Panc1 (cell line): ENCODE measurements around the gene AACS. TPM values are rescaled to one million over a fixed set of nuclear protein-coding genes. Genes with fewer than 3 reads are reported as not detected.

Source experiments
- ATAC-seq: fragments of 200-7000 bp; cut with Tn5 transposase; 2 replicates; pipeline ENCODE4 v1.9.1; 2020; ENCODE audit warnings: mild to moderate bottlenecking, moderate library complexity
- BruUV-seq: library from RNA; stranded (reverse); fragments of 400-500 nt; replicated peaks from 2 replicates; lab custom pipeline; 2021; lab: Mats Ljungman, UMichigan
- CTCF ChIA-PET: fragments of 300-600 bp; sonication (Branson Sonifier 250); formaldehyde crosslinking; loops from one replicate; lab custom pipeline; 2022; ENCODE audit warnings: antibody characterized with exemption; lab: Charles Lee
- POLR2A ChIA-PET: fragments of 300-600 bp; sonication (Branson Sonifier 250); formaldehyde crosslinking; loops from one replicate; lab custom pipeline; 2022; ENCODE audit warnings: antibody characterized with exemption; lab: Charles Lee
- DNase-seq: peaks from one replicate; pipeline ENCODE4 v3.0.0-alpha.2; 2010; ENCODE audit warnings: low read depth, low spot score
- H3K27ac ChIP-seq: 2 replicates; pipeline ENCODE4 v1.5.1; 2011; ENCODE audit warnings: mild to moderate bottlenecking, low read length, inconsistent platforms
- H3K27me3 ChIP-seq: fragments of 200-500 bp; sonication (Bioruptor generic); 2 replicates; pipeline ENCODE4 v1.6.0; 2014; ENCODE audit warnings: low read length, inconsistent platforms; ENCODE audit not compliant: control insufficient read depth, insufficient read depth
- H3K36me3 ChIP-seq: fragments of 200-500 bp; sonication (Bioruptor generic); 2 replicates; pipeline ENCODE4 v1.5.1; 2014; ENCODE audit warnings: inconsistent platforms, mild to moderate bottlenecking, low read length, moderate library complexity; ENCODE audit not compliant: control insufficient read depth, insufficient read depth
- H3K4me1 ChIP-seq: 2 replicates; pipeline ENCODE4 v1.5.1; 2011; ENCODE audit warnings: inconsistent platforms, mild to moderate bottlenecking, low read length, moderate library complexity; ENCODE audit not compliant: control insufficient read depth, insufficient read depth
- H3K4me3 ChIP-seq, 2 experiments: 2 replicates each; pipeline ENCODE4 v1.5.1; 2011 to 2012; ENCODE audit warnings: low read depth in 2 of 2, low read length in 2 of 2, mild to moderate bottlenecking in 2 of 2, inconsistent platforms in 1 of 2, moderate library complexity in 1 of 2
- H3K9me3 ChIP-seq: fragments of 200-500 bp; sonication (Bioruptor generic); 2 replicates; pipeline ENCODE4 v1.5.1; 2014; ENCODE audit warnings: low read depth, mild to moderate bottlenecking, inconsistent platforms, low read length, moderate library complexity; ENCODE audit not compliant: control insufficient read depth, insufficient read depth
- CTCF ChIP-seq: fragments of 450-650 bp; IDR thresholded peaks from 2 replicates; pipeline ENCODE4 v1.5.1; 2017; ENCODE audit warnings: mild to moderate bottlenecking
- POLR2AphosphoS5 ChIP-seq: IDR thresholded peaks from 2 replicates; pipeline ENCODE4 v1.6.1; 2012; ENCODE audit warnings: mild to moderate bottlenecking, low read depth, low read length, moderate library complexity
- SIN3A ChIP-seq: IDR thresholded peaks from 2 replicates; pipeline ENCODE4 v1.6.1; 2012; ENCODE audit warnings: low read depth, mild to moderate bottlenecking, low read length, moderate library complexity, borderline replicate concordance; ENCODE audit not compliant: insufficient read depth
- TCF7L2 ChIP-seq: IDR thresholded peaks from 2 replicates; pipeline ENCODE4 v1.6.1; 2011; ENCODE audit warnings: mild to moderate bottlenecking, low read depth, low read length, inconsistent platforms
- in situ Hi-C: cut with HindIII; loops from 2 replicates; pipeline ENCODE4 v1.10.0; 2016; ENCODE audit warnings: low sequenced_read_pairs, low pct_unique_long_range_greater_than_20kb
- intact Hi-C: fragments of 100-400 bp; cut with micrococcal nuclease; formaldehyde crosslinking; loops from one replicate; pipeline ENCODE4 v1.10.0; 2022; ENCODE audit not compliant: unreplicated experiment
- total RNA-seq: library from RNA; stranded (reverse); gene quantifications from one replicate; pipeline ENCODE4 v1.2.1, GENCODE V29; 2021; ENCODE audit not compliant: unreplicated experiment
- TF ChIP-seq, protein P1 (sequence below), 2 experiments: IDR thresholded peaks; 2 replicates each; pipeline ENCODE4 v1.6.1; 2011 to 2012; ENCODE audit warnings: low read depth in 2 of 2, control low read depth in 1 of 2, low read length in 1 of 2, mild to moderate bottlenecking in 1 of 2, moderate library complexity in 1 of 2; ENCODE audit not compliant: insufficient read depth in 1 of 2

The AACS gene
- total RNA-seq, 1 experiment from 2014 or later, result 34.7 TPM

DNA sequence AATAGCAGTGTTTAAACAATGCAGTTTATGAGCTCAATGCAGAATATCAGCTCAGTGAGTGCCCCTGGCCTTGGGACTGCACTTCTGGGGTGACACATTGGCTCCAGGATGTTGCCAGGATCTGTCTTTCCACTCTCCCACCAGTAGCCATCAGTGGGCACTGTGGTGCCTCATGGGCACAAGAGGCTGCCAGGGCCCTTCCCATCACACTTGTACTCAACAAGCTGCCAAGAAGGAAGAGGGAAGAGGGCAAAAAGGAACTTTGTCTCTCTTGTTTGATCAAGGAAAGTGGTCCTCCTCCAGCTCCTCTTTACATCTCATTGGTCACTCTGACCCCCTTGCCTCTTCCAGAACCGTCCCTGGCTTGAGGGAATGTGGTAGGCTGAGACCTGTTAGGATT is 115.9 kb downstream of the AACS start:
- Histone ChIP-seq H3K36me3 (no peaks in the 10 kb centered on the region), H3K4me1 (peaks cover 7% of the 10 kb centered on the region), H3K4me3 (no peak overlapping the region), H3K9me3 (no peaks in the 10 kb centered on the region), H3K27ac (no peak overlapping the region), H3K27me3 (peaks cover 9% of the 10 kb centered on the region)
- POLR2A ChIA-PET, result no interaction called here
- ATAC-seq (no peak), DNase-seq (no peak)
- intact Hi-C loops, result loop anchor here (5.0 to 10.0 kb wide), 2 partner anchors 146 to 354 kb away; no protein-coding TSS in a partner anchor
- no TSS peak for BruUV-seq
- in situ Hi-C loops, result no loop called here
- CTCF ChIA-PET, result no interaction called here
- no peak for TF ChIP-seq SIN3A
- TF ChIP-seq POLR2AphosphoS5, result no peak
- TF ChIP-seq, protein P1, sequence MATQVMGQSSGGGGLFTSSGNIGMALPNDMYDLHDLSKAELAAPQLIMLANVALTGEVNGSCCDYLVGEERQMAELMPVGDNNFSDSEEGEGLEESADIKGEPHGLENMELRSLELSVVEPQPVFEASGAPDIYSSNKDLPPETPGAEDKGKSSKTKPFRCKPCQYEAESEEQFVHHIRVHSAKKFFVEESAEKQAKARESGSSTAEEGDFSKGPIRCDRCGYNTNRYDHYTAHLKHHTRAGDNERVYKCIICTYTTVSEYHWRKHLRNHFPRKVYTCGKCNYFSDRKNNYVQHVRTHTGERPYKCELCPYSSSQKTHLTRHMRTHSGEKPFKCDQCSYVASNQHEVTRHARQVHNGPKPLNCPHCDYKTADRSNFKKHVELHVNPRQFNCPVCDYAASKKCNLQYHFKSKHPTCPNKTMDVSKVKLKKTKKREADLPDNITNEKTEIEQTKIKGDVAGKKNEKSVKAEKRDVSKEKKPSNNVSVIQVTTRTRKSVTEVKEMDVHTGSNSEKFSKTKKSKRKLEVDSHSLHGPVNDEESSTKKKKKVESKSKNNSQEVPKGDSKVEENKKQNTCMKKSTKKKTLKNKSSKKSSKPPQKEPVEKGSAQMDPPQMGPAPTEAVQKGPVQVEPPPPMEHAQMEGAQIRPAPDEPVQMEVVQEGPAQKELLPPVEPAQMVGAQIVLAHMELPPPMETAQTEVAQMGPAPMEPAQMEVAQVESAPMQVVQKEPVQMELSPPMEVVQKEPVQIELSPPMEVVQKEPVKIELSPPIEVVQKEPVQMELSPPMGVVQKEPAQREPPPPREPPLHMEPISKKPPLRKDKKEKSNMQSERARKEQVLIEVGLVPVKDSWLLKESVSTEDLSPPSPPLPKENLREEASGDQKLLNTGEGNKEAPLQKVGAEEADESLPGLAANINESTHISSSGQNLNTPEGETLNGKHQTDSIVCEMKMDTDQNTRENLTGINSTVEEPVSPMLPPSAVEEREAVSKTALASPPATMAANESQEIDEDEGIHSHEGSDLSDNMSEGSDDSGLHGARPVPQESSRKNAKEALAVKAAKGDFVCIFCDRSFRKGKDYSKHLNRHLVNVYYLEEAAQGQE (IDR thresholded peaks at IDR 0.05; ENCODE audit: insufficient read depth in 1 of 2, low read depth in 2 of 2, low read length in 1 of 2), result no peak
- no peak for TF ChIP-seq TCF7L2
- no peak for TF ChIP-seq CTCF

GRCh38 chr12:125183187-125184067 is 118.2 kb downstream of the AACS start:
- DNase-seq (peak; percentile 41), ATAC-seq (peak; percentile 76)
- ChIA-PET POLR2A (interaction anchor here (0.9 kb wide), 1 partner anchor 86 kb away, joined by 3 read pairs; no protein-coding TSS in a partner anchor), CTCF (interaction anchor here (0.6 to 0.7 kb wide), 2 partner anchors 11 to 21 kb away, joined by 3 to 6 read pairs; no protein-coding TSS in a partner anchor)
- intact Hi-C loops (loop anchor here (1.0 to 10.0 kb wide), 3 partner anchors 144 to 351 kb away; no protein-coding TSS in a partner anchor), in situ Hi-C loops (no loop called here)
- peaks cover 17% of the 10 kb centered on the region for H3K4me1 ChIP-seq
- no peaks in the 10 kb centered on the region for H3K36me3 ChIP-seq
- no peak overlapping the region for H3K27ac ChIP-seq
- H3K4me3 ChIP-seq, result no peak overlapping the region
- H3K27me3 ChIP-seq, result peaks cover 24% of the 10 kb centered on the region
- TF ChIP-seq, protein P1 (IDR thresholded peaks at IDR 0.05; ENCODE audit: insufficient read depth in 1 of 2, low read depth in 2 of 2, low read length in 1 of 2), result peak in 1 of 2 experiments; percentile 19; a peak in 1 of 4 replicates
- peak; percentile 99 for TF ChIP-seq CTCF
- TF ChIP-seq POLR2AphosphoS5, result no peak
- BruUV-seq, result no TSS peak
- no peaks in the 10 kb centered on the region for H3K9me3 ChIP-seq
